Germinal center (tissue), 1 donor: ENCODE results near the gene GSC2.
"Not testable (repeated sequence)": the region's sequence is repeated elsewhere in the genome, so short reads cannot be mapped to it uniquely, and the experiment has no call there.

ENCODE experiments used
- DNase-seq: peaks from one replicate; pipeline ENCODE4 v3.0.0; 2012; ENCODE audit warnings: mixed read lengths, low spot score

Gene GSC2

DNA sequence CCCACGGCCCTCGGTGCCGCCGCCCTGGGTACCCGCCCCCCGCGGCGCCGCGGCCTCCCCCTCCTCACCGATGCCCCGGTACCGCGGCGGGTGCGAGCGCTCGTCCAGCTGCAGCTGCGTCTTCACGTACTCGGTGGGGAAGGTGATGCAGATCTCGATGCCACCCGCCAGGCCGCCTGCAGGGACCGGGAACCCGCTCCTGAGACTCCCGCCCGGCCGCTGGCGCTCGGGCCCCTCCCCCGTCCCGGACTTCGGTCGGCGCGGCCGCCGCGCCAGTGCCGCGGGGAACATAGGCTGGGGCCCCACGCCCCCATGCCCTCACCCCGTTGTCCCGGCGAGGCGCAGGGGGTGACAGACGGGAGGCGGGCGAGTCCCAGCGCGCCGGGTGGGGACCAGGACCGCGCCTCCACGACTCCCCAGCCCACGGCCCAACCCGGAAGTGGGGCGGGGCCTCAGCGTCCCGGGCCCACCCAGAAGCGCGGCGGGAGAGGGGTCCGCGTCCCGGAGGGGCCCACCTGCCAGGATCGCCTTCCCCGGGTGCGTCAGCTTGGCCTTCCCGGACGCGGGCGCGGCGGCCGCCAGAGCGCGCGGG, 28.1 kb upstream of the GSC2 start:
- DNase-seq: peak; percentile 58

DNA sequence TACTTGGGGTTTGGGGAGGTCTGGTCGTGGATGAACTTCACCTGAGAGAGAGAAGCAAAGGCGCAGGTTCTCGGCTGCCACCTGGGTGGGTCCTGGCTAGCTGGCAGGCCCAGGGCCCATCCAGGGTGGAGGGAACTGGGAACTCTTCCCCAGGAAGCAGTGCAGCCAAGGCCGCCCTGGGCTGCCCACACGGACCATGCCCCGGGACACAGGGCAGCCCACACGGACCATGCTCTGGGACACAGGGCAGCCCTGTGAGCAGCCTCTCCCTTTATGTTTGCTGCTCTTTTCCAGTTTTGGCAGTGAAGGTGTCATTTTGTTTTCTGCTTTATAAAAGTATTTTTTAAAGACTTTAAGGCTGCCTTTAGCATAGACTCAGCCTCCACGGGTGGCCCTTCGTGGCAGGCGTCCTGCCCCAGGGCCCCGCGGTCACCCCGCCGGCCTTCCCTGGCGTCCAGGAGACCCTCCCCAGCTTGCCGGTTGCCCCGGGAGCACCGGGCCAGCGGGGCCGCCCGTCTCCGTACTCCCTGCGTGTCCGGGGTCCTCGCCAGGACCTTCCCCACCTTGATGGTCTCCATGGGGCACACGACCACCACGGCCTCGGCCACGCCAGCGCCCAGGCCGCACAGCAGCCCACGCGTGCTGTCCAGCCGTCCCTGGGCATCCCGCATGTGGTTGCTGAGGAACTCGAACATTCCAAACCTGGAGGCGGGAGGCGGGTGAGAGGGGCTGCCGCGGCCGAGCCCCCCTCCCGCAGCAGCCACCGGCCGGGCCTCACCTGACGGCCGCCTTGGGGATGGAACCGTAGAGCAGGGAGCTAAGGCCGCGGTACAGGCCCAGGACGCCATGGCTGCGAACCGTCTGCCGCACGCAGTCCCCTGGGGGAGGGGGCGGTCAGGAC, 27.3 kb upstream of the GSC2 start:
- DNase-seq: no peak

DNA sequence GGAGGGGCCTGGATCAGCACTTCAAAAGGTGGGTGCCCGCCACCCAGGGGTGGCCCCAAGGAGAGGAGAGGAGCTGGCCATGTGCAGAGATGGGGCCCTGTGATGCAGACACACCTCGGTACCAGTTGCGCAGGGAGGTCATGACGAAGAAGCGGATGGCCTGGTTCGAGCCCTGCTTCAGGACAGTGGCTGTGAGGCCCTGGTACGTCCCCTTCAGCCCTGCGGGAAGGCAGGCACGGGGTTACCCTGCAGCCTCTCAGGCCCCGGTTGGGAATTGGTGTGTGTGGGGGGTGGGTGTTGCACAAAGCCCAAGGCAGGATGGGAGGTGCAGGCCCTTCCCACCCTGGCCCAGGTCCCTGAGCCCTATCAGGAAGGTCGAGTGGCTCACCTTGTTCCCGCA, 26.6 kb upstream of the GSC2 start:
- no peak for DNase-seq

DNA sequence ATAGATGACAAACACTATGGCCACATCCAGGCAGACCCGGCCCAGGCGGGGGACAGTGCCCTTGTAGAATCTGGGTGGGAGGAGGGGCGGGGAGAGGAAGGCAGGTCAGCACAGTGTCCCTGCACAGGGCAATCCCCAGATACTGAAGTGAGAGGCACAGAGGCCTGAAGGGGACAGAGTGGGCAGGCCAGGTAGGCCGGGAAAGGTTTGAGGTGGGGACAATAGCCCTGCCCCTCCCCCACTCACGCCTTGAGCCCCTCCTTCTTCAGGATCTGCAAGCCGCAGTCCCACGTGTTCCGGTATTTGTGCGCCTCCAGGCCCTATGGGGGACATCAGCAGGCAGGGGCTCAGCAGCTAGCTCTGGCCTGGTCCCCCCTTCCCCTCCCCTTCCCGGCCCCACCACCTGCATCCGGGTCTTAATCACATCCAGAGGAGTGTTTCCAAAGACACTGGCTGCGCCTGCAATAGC, 26.1 kb upstream of the GSC2 start:
- no peak for DNase-seq

DNA sequence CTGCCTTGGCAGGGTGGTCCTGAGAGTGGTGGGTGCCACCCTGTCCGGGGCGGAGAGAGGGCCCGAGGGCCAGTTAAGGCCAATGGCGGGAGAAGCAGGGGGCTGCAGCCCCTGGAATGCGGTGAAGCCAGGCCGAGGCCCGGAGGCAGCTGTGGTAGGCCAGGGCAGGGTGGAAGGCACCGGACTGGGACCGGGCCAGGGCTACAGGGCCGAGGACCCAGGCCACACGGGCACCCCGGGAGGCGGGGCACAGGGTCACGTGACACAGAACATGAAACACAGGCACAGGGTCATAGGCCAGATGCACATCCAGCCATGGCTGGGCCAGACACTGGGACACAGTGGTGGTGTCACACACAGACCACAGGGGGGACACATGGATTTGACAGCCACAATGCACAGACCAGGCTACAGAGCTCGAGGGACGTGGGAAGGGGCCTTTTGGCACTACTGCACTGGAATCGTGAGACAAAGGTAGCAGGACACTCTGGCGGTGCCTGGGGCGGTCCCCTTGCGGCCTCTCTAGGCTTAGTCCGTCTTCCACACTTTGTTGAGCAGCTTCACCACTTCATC, 25.6 kb upstream of the GSC2 start:
- DNase-seq: no peak

DNA sequence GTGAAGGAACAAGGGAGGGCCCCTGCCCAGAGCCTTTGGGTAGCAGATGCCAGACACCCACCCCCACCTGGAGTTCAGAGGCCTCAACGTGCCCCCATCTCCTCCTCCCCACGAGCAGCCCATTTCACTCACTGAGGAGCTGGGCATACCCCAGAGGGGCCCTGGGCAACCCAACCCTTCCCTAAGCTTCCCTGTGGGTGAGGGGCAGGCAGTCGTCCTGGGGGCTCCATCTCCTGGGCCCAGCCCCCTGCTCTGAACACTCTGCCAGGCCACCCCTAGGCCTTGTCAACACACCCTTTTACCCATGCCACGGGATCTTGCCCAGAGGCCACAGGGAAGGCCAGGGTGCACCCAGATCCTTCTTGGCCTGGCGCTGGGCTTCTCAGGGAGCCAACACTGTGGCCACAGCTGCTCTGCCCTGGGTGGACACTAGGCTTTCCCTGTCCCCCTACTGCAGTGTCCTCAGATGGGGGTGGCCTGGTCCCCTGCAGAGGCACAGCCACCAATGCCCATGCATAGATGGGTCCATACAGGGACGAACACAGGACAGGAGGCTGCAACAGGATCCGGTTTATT, 25.0 kb upstream of the GSC2 start:
- no peak for DNase-seq

DNA sequence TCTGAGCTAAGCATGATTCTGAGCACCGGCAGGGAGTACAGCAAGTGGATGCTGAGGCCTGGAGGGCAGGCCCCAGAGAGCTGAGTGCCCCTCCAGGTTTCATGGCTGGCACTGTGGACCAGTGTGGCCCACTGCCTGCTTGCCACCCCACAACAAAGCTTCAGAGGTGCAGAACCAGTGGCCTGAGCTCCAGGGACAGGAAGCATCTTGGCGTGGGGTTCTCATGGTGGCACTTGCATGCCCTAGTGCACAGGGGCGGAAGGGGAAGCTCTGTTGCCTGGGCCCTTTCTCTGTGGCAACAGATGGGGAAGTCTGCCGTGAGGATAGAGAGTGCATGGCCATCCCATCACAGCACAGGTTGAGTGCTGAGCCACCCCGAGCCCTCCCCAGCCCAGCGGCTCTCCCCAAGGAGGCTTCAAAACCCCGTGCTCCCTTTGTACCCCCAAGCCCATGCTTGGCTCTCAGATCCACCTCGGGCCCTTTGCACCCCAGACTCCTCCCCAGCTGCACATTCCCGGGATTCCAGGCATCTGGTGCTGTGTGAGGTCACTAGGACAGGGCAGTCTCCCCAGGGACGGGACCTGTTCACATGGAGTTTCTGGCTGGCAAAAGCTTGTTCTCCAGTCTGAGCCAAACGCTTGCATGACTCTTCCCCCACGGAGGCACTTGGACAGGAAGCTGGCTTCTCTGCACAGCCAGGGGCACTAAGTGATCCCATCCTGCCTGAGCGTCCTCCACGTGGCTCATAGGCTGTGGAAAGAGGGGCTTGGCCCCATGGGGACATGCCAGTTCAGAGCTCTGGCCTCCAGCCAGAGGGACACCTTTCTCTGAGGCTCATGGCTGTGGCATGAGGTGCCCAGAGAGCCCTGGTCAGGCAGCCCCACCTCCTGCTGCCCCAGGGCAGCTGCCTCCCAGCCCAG, 24.3 kb upstream of the GSC2 start:
- DNase-seq: peak; percentile 58

DNA sequence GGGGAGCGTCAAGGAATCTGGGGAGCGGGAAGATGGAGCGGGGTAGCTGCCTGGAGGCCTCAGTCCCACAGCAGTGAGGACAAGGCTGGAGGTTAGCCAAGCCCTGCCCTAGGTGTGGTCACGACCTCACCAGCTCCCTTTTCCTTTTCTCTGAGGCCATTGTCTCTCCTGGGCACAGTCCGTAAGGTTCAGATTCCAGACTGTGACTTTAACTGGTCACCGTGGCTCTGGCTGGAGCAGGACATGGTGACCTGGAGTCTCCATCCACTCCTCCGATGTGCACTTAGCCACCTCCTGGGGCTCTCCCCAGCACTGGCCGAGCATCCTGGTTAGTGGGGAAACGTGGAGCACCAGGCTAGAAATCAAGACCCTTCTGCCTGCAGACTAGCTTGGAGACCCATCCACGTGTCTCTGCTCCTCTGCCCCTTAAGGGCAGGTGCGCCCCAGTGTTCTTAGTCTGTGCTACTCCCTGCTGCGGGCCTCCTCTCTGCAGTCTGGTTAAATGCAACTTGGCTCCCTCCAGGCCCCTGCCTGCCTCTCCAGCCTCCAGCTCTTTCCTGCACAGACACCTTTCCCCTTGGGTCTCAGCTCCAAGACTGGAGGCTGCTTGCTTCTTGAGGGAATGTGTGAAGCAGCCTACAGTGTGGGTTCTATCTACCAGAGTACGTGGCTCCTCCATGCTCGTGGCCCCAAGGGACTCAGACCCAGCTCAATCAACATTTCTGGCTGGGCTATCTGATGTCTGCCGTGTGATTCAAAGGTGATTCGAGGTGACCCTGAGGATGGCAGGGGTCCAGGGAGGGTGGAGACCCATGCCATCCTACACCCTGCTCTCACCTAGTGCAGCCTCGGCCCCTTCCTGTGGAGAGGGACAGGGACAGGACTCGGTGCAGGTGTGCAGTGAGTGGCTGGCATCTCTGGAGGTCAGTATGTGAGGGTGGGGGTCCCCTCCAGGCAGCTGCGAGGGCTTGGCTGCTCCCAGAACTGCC, 23.2 kb upstream of the GSC2 start:
- DNase-seq: no peak

DNA sequence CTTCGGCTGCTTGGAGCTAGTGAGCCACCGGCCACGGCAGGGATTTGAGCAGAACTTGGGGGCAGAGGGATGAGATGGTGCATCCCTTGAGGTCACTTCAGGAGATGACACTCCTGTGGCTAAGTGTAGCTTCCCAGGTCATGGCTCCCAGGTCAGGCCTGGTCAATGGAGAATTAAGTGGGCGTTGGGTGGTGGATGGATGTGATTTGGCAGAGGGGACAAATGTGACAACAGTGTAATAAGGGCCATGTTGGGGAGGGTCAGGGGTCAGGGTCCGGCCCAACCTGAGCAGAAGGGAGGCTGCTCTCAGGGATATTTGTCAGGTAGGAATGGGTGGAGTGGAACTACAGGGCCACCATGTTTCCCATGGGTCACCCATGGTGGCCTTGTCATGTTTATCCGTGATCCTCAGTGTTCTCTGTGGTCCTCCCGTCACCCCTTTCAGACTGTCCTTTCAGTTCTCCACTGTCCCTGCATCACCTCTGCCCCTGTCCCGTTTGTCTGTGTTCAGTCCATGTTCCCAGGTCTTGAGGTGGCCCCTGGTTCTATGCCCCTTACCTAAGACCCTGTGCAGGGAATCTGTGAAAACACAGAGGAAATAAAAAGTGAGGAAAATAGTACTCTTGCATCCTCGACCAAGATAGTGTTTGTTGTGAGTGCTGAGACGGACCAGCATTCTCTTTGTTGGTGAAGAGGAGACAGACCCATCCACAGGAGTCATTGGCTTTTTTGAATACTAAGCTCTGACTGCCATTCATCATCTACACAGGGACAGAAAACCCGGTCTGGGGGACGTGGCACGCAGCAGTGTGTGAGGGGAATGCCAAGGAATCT, 22.3 kb upstream of the GSC2 start:
- DNase-seq: no peak

DNA sequence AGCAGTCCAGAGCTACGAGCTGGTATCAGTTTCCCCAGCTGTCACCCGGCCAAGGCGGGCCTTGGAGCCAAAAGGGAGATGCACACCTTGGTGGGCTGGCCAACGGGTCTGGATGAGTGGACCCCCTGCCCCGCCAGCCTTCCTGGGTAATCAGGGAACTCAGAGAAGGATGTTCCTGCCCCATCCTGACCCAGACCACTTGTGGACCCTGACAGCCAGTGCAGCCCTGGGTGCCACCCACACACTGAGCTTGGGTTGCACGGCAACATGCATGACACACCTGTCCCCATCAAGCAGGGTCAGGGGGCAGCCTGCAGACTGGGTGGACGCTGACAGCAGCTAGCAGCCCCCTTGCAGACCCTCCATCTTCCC, 19.8 kb upstream of the GSC2 start:
- DNase-seq: no peak

DNA sequence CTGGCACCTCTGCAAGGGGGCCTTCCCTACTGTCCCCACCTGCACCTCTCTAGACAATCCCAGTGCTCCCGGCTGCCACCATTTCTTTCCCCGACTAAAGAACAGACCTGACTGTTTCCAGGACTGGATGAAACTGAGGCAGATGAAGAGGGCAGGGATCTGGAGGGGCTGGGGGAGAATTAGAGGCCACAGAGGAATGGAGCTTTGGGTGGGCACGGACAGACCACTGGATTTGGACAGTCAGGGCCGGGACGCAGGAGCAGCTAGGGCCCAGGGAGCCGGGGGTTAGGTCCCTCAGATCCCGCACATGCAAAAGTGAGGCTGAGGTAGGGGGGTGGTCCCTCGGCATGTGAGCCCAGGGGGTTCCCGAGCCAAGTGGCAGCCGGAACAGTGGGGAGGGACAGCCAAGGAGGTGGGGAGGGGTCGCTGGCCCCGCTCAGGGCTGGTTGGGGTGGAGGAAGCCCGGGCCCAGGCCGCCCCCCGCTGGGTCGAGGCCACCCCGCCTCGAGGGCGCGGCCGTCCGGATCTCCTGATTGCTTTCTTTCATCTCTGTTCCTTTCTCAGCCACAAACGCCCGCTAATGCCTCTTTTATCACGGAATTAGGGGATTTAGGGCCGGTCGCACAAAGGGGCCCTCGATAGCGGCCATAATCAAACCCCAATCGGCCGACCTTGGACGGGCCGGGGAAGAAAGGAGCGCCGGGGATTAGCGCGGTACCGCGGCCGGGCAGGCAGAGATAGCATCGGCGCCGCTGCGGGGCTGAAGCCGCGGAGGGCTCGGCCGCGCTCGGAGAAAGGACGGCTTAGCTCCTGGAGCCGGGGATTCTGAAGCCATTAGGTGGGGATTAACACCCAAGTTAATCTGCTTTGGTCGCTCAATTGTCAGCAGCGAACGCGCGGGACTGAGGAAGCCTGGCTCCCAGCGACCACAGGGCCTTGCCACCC, 19.2 kb upstream of the GSC2 start:
- no peak for DNase-seq

DNA sequence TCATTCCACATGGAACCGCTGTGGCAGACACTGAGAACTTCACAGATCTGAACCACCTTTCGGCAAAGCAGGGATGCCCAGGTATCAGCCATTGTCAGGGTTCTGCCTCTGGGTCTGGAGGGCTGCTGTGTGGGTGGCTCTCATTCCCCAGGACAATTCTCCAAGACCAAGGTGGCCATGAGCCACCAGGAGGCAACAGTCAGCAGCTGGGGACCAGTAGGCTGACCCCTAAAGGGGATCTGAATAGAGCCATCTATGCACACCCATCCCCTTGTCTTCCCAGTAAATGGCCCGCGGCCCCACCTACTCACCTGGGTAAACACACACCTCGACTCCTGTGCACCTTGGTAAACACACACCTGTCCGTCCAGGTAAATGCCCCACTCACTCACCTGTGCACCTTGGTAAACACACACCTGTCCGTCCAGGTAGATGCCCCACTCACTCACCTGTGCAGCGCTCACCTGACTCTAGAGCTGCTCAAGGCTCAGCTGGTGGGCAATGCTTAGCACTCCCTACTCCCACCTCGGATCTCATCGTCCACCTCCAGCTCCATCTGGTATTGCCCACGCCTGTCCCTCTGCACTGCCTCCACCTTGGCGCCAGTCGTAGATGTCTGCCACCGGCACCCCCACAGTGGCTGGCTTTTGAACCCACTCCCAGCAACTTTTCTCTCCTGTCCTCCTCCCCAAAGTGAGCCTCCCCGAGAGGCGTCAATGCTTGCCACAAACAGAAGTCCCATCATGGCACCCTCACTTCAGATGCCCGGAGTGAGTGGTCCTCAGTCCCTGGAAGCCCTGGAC, 18.2 kb upstream of the GSC2 start:
- DNase-seq: no peak

DNA sequence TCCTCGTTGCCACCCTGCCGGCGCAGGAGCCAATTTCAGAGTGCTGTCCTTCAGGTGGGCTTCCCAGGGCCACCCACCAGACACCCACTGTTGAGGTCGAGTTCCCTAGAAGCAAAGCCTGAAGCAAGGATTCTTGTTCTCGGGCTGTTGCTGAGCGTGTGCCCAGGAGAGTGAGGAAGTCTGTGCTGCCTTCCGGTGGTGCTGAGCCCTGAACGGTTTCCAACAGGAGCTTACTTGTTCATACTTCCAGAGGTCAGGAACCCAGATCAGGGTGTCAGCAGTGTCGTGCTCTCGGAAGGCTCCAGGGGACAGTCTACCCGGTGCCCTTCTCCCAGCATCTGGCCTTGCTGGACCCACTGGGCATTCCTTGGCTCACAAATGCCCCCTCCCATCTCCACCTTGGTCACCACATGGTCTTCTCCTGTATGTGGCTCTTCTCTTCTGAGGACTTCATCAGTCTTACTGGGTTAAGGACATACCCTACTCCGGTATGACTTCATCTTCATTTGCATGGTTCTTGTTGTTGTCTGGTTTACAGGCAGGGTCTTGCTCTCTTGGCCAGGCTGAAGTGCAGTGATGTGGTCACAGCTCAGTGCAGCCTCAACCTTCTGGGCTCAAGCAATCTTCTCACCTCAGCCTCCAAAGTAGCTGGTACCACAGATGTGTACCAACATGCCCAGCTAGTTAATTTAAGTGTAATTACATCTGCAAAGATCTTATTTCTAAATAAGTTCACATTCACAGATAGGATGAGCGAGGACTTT, 17.2 kb upstream of the GSC2 start:
- DNase-seq: no peak

DNA sequence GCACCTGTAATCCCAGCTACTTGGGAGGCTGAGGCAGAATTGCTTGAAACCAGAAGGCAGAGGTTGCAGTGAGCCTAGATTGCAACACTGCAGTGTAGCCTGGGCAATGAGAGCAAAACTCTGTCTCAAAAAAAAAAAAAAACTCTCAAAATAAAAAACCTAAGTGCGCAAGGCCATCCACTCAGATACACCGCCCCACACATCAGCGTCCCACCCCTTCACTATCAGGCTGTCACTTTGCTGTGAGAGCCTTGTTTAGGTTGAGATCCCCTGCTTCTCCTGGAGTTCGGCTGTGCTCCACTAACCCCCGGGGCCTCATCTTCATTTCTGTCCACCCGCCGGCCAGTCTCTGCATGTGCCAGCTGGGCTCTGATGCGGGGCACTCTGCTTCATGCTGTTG, 16.3 kb upstream of the GSC2 start:
- no peak for DNase-seq

DNA sequence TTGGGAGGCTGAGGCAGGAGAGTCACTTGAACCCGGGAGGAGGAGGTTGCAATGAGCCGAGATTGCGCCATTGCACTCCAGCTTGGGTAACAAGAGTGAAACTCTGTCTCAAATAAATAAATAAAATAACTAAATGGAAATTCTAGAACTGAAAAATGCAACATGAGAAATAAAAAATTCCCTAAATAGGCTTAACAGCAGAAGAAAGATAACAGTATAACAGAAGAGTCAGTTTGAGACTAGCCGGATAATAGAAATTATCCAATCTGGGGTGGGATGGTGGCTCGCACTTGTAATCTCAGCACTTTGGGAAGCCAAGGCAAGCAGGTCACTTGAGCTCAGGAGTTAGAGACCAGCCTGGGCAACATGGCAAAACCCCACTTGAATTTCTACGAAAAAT, 14.3 kb upstream of the GSC2 start:
- DNase-seq: no peak

DNA sequence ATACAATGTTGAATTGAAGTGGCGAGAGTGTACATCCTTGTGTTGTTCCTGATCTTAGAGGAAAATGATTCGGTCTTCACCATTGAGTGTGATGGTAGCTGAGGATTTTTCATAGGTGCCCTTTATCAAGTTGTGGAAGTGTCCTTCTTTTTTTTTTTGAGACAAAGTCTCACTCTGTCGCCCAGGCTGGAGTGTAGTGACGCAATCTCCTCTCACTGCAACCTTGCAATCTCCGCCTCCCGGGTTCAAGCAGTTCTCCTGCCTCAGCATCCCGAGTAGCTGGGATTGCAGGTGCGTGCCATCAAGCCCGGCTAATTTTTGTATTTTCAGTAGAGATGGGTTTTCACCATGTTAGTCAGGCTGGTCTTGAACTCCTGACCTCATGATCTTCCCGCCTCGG, 8.6 kb upstream of the GSC2 start:
- DNase-seq: not testable (repeated sequence)

DNA sequence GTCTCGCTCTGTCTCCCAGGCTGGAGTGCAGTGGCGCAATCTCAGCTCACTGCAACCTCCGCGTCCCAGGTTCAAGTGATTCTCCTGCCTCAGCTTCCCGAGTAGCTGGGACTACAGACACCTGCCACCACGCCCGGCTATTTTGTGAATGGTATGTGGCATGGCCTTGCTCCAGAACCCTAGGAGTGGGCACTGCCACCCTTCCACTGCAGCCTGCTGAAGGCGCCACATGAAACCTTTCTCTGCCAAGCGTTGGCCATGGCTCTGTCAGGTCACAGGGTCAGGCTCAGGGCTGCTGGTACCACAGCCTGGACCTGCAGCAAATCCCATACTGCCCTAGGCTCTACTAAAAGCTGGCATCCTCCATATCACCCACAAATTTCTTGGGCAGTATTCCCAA, 6.0 kb upstream of the GSC2 start:
- DNase-seq: not testable (repeated sequence)
